ENCODE measurements around the gene TCTA. TPM values are rescaled to one million over a fixed set of nuclear protein-coding genes. Genes with fewer than 3 reads are reported as not detected.

Gene TCTA
- total RNA-seq, 1 donor from 2014 or later = 24.8 TPM

DNA sequence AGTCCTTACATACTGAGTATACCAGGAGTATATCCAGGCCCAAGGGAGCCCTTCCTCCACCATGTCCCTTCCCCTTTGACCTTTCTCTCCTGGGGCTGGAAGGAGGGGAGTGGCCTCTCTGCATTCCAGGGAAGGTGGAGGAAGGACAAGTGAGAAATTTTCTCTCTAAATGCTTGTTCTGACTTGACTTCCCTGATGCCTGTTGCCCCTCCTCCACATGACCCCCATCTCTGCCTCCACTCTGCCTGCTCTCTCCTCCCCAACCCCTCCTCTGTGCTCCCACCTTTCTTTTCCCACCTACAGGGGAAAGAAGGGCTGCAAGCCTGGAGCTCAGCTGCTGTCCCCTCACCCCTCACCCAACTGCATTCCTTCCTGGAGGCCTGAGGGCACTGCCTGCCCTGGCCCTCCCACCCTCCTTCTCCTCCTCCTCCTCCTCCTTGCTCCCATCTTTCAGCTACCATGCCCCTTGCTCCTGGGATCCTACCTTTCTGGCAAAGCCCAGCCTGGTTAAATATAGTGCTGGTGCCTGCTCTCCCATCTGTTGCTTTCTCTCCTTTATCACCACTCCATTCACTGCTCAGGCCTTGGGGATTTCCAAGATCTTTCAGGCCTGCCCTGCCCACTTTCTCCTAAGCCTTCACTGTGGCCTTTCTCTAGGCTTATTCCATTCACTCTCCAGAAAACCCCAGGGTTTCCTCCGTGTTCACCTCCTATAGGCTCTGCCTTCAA lies 49.4 kb downstream of the TCTA start:
- peak; percentile 31 for DNase-seq

- DNase-seq = peak; percentile 24
Observed at GRCh38 chr3:49462222-49462621, 50.0 kb downstream of the TCTA start.

- DNase-seq = no peak
Observed at GRCh38 chr3:49465270-49466034, 53.2 kb downstream of the TCTA start.

Other genes starting within 250 kb of the TCTA start
- gene CCDC71, start 246.1 kb upstream of the TCTA start, total RNA-seq = 22.0 and 25.9 TPM in 2 replicates
- 76.8 and 90.4 TPM in 2 replicates for gene KLHDC8B, start 240.8 kb upstream of the TCTA start, total RNA-seq
- gene C3orf62, start 135.2 kb upstream of the TCTA start, total RNA-seq = 1.4 and 1.5 TPM in 2 replicates
- gene USP4, start 72.4 kb upstream of the TCTA start, total RNA-seq = 28.8 and 29.7 TPM in 2 replicates
- 434 and 439 TPM in 2 replicates for gene GPX1, start 54.1 kb upstream of the TCTA start, total RNA-seq
- gene RHOA, start 447 bp upstream of the TCTA start, total RNA-seq = 657 and 682 TPM in 2 replicates
- 0.28 and 0.68 TPM in 2 replicates for gene AMT, start 10.1 kb downstream of the TCTA start, total RNA-seq
- gene NICN1, start 16.9 kb downstream of the TCTA start, total RNA-seq = 7.3 and 8.7 TPM in 2 replicates
- 44.1 and 76.9 TPM in 2 replicates for gene DAG1, start 57.8 kb downstream of the TCTA start, total RNA-seq
- gene BSN, start 142.1 kb downstream of the TCTA start, total RNA-seq = under 0.01 and 0.05 TPM in 2 replicates

All from dermis blood vessel endothelial cell (primary cell).